Neural cell (in vitro differentiated cells): Measurements from ENCODE around the gene SRD5A2.

Experiments
- CTCF ChIP-seq: fragments of 450-650 bp; IDR thresholded peaks from 2 replicates; pipeline ENCODE4 v1.5.1; 2014; ENCODE audit warnings: antibody characterized with exemption, mild to moderate bottlenecking, moderate library complexity; ENCODE audit not compliant: poor library complexity, severe bottlenecking
- EP300 ChIP-seq: fragments of 450-650 bp; conservative IDR thresholded peaks from 2 replicates; pipeline ENCODE4 v1.6.1; 2014; ENCODE audit warnings: antibody characterized with exemption, mild to moderate bottlenecking, moderate library complexity; ENCODE audit not compliant: poor library complexity, severe bottlenecking
- EZH2 ChIP-seq: fragments of 200-600, 300-800 bp; shearing (Covaris generic), sonication (generic); IDR thresholded peaks from 2 replicates; pipeline ENCODE4 v1.6.1; 2014; ENCODE audit warnings: antibody characterized with exemption, low read length, borderline replicate concordance, mild to moderate bottlenecking; ENCODE audit not compliant: insufficient read depth, poor library complexity, severe bottlenecking
- MXI1 ChIP-seq: fragments of 450-650 bp; conservative IDR thresholded peaks from 2 replicates; pipeline ENCODE4 v1.6.1; 2014; ENCODE audit warnings: antibody characterized with exemption, mild to moderate bottlenecking; ENCODE audit not compliant: poor library complexity, severe bottlenecking
- POLR2AphosphoS5 ChIP-seq: IDR thresholded peaks from 2 replicates; pipeline ENCODE4 v1.6.1; 2012
- RAD21 ChIP-seq: fragments of 450-650 bp; conservative IDR thresholded peaks from 2 replicates; pipeline ENCODE4 v1.6.1; 2014; ENCODE audit warnings: antibody characterized with exemption, mild to moderate bottlenecking, moderate library complexity
- REST ChIP-seq: IDR thresholded peaks from 2 replicates; pipeline ENCODE4 v1.6.1; 2012; ENCODE audit warnings: borderline replicate concordance
- SMC3 ChIP-seq: fragments of 450-650 bp; conservative IDR thresholded peaks from 2 replicates; pipeline ENCODE4 v1.6.1; 2014; ENCODE audit warnings: antibody characterized with exemption, mild to moderate bottlenecking, moderate library complexity; ENCODE audit not compliant: poor library complexity

GRCh38 chr2:31534636-31535035, 46.1 kb downstream of the SRD5A2 start:
- TF ChIP-seq CTCF (no peak), SMC3 (no peak), RAD21 (no peak), REST (no peak), EZH2 (no peak), POLR2AphosphoS5 (no peak), EP300 (no peak), MXI1 (no peak)
